CD4-positive, CD25-positive, alpha-beta regulatory T cell (primary cell): Measurements from ENCODE around the gene FCHO1. TPM values are rescaled to one million over a fixed set of nuclear protein-coding genes. Genes with fewer than 3 reads are reported as not detected.

Experiments used
- ATAC-seq, 2 donors: fragments of 150-1000 bp; cut with Tn5 transposase; one replicate each; pipeline ENCODE4 v1.10.0; 2021; ENCODE audit warnings: low read depth in 2 of 2, moderate number of reproducible peaks in 2 of 2, moderate library complexity in 1 of 2
- DNase-seq, 3 donors: peaks; one replicate each; pipeline versions ENCODE4 v3.0.0 to v3.0.0-alpha.2; 2012 to 2022; ENCODE audit warnings: mixed read lengths in 1 of 3
- H3K27ac ChIP-seq: one replicate; pipeline ENCODE4 v1.7.0; 2013; ENCODE audit warnings: mild to moderate bottlenecking, low read length; ENCODE audit not compliant: insufficient read depth, poor library complexity, severe bottlenecking
- H3K27me3 ChIP-seq: one replicate; pipeline ENCODE4 v1.7.0; 2013; ENCODE audit warnings: low read length; ENCODE audit not compliant: control insufficient read depth, insufficient read depth
- H3K36me3 ChIP-seq: one replicate; pipeline ENCODE4 v1.7.0; 2013; ENCODE audit warnings: mild to moderate bottlenecking, low read length, moderate library complexity; ENCODE audit not compliant: control insufficient read depth, insufficient read depth
- H3K4me1 ChIP-seq: 2 replicates; pipeline ENCODE4 v1.7.0; 2013; ENCODE audit warnings: mild to moderate bottlenecking, low read length; ENCODE audit not compliant: insufficient read depth, control insufficient read depth, poor library complexity, severe bottlenecking
- H3K4me3 ChIP-seq: one replicate; pipeline ENCODE4 v1.7.0; 2013; ENCODE audit warnings: low read depth, mild to moderate bottlenecking, low read length, moderate library complexity
- H3K9me3 ChIP-seq, 2 experiments: 1 replicate in 1 of 2; 2 replicates in 1 of 2; pipeline ENCODE4 v1.7.0; 2013; ENCODE audit warnings: low read length in 2 of 2, mild to moderate bottlenecking in 1 of 2, moderate library complexity in 1 of 2; ENCODE audit not compliant: control insufficient read depth in 2 of 2
- H3K27ac Mint-ChIP-seq, 3 donors: one replicate each; pipeline ENCODE4 v1.8.0; 2020 to 2022; ENCODE audit warnings: mild to moderate bottlenecking in 3 of 3, mixed read lengths in 3 of 3, moderate library complexity in 2 of 3
- H3K27me3 Mint-ChIP-seq: one replicate; pipeline ENCODE4 v1.8.0; 2022; ENCODE audit warnings: mild to moderate bottlenecking, mixed read lengths
- H3K36me3 Mint-ChIP-seq: one replicate; pipeline ENCODE4 v1.8.0; 2020; ENCODE audit warnings: mixed read lengths
- H3K4me1 Mint-ChIP-seq, 4 donors: one replicate each; pipeline ENCODE4 v1.8.0; 2020 to 2022; ENCODE audit warnings: mixed read lengths in 4 of 4, mild to moderate bottlenecking in 1 of 4
- H3K4me3 Mint-ChIP-seq, 4 donors: one replicate each; pipeline ENCODE4 v1.8.0; 2020 to 2022; ENCODE audit warnings: mild to moderate bottlenecking in 4 of 4, mixed read lengths in 4 of 4, moderate library complexity in 3 of 4
- H3K9me3 Mint-ChIP-seq, 7 donors: one replicate each; pipeline ENCODE4 v1.8.0; 2020 to 2022; ENCODE audit warnings: mixed read lengths in 7 of 7, mild to moderate bottlenecking in 3 of 7, moderate library complexity in 2 of 7
- polyA plus RNA-seq, 4 donors: library from polyadenylated mRNA; unstranded; fragments of 300-500 nt; fragmentation: Illumina TruSeq; gene quantifications; one replicate each; pipeline ENCODE4 v1.2.3, GENCODE V29; 2021
- total RNA-seq: library from RNA; stranded (reverse); gene quantifications from one replicate; pipeline ENCODE4 v1.2.3, GENCODE V29; 2022

FCHO1 gene
- total RNA-seq: 71.9 TPM
- 10 to 100 TPM in 3 of 4 donors, 1 to 10 TPM in 1; 8.3 to 16.6 (median 13.7) TPM for polyA plus RNA-seq

DNA sequence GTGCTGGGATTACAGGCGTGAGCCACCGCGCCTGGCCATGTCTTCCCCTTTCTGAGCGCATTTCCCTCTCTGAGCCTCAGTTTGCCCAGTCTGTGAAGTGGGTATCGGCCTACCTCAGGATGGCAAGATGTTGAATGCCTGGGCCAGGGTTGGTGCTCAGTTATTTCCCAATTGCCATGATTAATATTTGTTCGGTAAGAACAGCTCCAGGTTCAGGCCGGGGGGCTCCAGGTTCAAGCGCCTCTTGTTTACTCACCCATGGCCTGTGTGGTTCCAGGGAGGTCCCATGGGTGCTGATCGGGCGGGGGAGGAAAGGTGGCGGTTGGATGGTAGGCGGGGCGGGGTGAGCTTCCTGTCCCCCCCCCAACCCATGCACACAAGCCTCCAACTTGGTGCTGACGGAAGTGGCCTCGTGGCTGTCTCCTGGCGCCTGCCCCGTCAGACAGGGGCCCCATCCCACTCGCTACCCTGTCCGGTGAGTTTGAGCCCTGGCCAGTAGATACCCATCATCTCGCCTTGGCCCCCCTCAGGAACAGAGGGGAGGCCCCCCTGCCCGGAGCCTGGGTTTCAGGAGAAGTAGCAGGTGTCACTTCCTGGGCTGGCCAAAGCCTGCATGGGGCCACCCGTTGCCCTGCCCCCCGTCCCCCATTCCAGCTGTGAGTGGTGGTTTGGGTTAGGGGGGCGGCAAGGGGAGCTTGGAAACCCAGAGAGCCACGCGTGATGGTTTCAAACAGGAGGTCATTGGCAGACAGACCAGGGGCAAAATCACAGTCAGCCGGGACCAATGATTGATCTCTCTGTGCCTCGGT, at the start of gene FCHO1:
TSS of gene FCHO1 (plus strand) at position 375 of the 809 bp plus-strand sequence. CDS start 3,688 bp downstream, outside the sequence.
- Mint-ChIP-seq H3K4me1 (peaks cover 0 to 83% (median 43%) of the 10 kb centered on the region in 4 donors), H3K36me3 (peaks cover 20% of the 10 kb centered on the region)

GRCh38 chr19:17703824-17704463, 47.3 kb upstream of the FCHO1 start:
- H3K27ac Mint-ChIP-seq: no peak overlapping the region
- H3K4me3 Mint-ChIP-seq: peak overlapping the region in 1 of 4 donors; percentile 28
- no peaks in the 10 kb centered on the region for H3K36me3 Mint-ChIP-seq
- H3K27me3 Mint-ChIP-seq: peaks cover 6% of the 10 kb centered on the region
- peaks cover 0 to 3% (median under 1%) of the 10 kb centered on the region in 4 donors for H3K4me1 Mint-ChIP-seq
- DNase-seq (peak; percentile 54 to 64 (median 55)), ATAC-seq (peak; percentile 84 to 86)
- H3K4me3 ChIP-seq: no peak overlapping the region
- peaks cover 0 to 2% (median 0%) of the 10 kb centered on the region in 7 donors for H3K9me3 Mint-ChIP-seq
- H3K4me1 ChIP-seq: no peaks in the 10 kb centered on the region
- H3K27me3 ChIP-seq: no peaks in the 10 kb centered on the region
- H3K9me3 ChIP-seq: no peaks in the 10 kb centered on the region
- H3K27ac ChIP-seq: no peak overlapping the region
- H3K36me3 ChIP-seq: no peaks in the 10 kb centered on the region

More for the DNA sequence above, at the start of gene FCHO1:
- peaks cover 17% of the 10 kb centered on the region for H3K36me3 ChIP-seq
- ATAC-seq (peak; percentile 76), DNase-seq (peak; percentile 79 to 95 (median 85))
- Mint-ChIP-seq H3K4me3 (peak within 1 kb of the TSS; percentile 92 to 94 (median 94)), H3K27ac (peak within 1 kb of the TSS; percentile 95 to 97 (median 96)), H3K9me3 (peaks cover 0 to 1% (median 0%) of the 10 kb centered on the region in 7 donors), H3K27me3 (no peaks in the 10 kb centered on the region)
- H3K27ac ChIP-seq: peak within 1 kb of the TSS; percentile 85
- peak within 1 kb of the TSS; percentile 88 for H3K4me3 ChIP-seq
- peaks cover 78% of the 10 kb centered on the region for H3K4me1 ChIP-seq
- no peaks in the 10 kb centered on the region for H3K9me3 ChIP-seq
- no peaks in the 10 kb centered on the region for H3K27me3 ChIP-seq

DNA sequence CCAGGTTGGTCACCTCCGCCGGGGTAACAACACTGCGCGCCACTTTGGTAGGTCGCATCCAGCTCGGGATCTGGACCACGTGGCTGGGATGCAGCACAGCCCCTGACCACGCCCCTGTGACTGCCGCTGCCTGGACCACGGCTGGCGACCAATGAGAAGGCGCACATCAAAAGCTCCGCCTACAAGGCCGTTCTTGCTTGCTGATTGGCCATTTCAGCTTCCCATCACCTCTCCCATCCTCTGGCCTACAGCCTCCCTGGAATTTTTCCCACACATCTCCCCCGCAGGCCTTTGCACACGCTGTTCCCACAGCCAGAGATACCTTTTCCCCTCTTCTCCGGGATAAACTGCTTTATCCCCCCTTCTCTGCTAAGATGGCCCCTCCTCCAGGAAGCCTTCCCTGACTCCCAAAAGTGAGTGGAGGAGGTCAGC, 44.5 kb upstream of the FCHO1 start:
- no peaks in the 10 kb centered on the region for H3K4me1 ChIP-seq
- no peak overlapping the region for H3K27ac ChIP-seq
- H3K27ac Mint-ChIP-seq: peak overlapping the region in 1 of 3 donors; percentile 65
- H3K36me3 ChIP-seq: no peaks in the 10 kb centered on the region
- no peak overlapping the region for H3K4me3 Mint-ChIP-seq
- no peak for DNase-seq
- no peaks in the 10 kb centered on the region for H3K36me3 Mint-ChIP-seq
- H3K4me1 Mint-ChIP-seq: peaks cover 0 to 3% (median under 1%) of the 10 kb centered on the region in 4 donors
- no peaks in the 10 kb centered on the region for H3K9me3 ChIP-seq
- H3K4me3 ChIP-seq: no peak overlapping the region
- peaks cover 12% of the 10 kb centered on the region for H3K27me3 Mint-ChIP-seq
- no peaks in the 10 kb centered on the region for H3K9me3 Mint-ChIP-seq
- no peaks in the 10 kb centered on the region for H3K27me3 ChIP-seq
- ATAC-seq: no peak

DNA sequence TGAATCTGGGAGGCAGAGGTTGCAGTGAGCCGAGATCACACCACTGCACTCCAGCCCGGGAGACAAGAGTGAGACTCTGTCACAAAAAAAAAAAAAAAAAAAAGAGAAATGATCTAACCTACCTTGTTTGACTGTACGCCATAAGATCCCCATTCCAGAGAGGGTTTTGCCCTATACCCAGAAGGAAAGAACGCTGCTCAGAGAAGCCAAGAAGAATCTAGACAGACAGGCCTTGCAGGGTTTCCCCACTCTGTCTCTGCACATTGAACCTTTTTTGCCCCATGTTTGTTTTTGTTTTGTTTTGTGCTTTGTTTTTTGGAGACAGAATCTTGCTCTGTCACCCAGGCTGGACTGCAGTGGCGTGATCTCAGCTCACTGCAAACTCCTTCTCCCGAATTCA, 39.4 kb upstream of the FCHO1 start:
- Mint-ChIP-seq H3K36me3 (no peaks in the 10 kb centered on the region), H3K4me3 (no peak overlapping the region), H3K9me3 (no peaks in the 10 kb centered on the region), H3K27ac (no peak overlapping the region), H3K4me1 (peaks cover 0 to 2% (median 0%) of the 10 kb centered on the region in 4 donors), H3K27me3 (peaks cover 19% of the 10 kb centered on the region)
- Histone ChIP-seq H3K36me3 (no peaks in the 10 kb centered on the region), H3K4me1 (no peaks in the 10 kb centered on the region), H3K9me3 (no peaks in the 10 kb centered on the region), H3K27me3 (no peaks in the 10 kb centered on the region), H3K27ac (no peak overlapping the region), H3K4me3 (no peak overlapping the region)
- ATAC-seq (no peak), DNase-seq (no peak)

DNA sequence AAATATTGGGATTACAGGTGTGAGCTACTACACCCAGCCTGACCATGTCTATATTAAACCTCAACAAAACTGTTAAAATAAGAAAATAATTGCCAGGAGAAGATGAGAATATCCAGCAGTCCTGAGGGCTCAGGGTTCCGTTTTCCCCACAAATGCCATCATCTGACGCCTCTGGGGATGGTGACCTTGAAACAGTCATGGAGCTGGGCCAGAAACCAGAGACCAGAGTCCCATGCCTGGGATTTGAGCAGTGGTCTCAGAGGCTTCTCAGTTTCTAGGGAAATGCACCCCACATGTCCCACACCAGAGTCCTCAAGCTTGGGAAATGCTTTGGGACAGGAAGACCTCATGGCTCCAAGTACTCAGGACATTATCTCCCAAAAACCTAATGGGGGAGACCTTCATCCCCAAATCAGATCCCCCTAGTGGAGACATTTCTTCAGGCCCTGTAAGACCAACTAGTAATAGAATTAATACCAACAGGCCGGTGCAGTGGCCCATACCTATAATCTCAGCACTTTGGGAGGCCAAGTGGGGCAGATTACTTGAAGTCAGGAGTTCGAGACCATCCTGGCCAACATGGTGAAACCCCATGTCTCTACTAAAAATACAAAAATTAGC, 34.9 kb upstream of the FCHO1 start:
- peaks cover 11% of the 10 kb centered on the region for H3K27me3 Mint-ChIP-seq
- no peaks in the 10 kb centered on the region for H3K36me3 ChIP-seq
- H3K9me3 Mint-ChIP-seq: no peaks in the 10 kb centered on the region
- no peaks in the 10 kb centered on the region for H3K9me3 ChIP-seq
- DNase-seq (no peak), ATAC-seq (no peak)
- peak overlapping the region in 2 of 4 donors; percentile 69 to 77 for H3K4me3 Mint-ChIP-seq
- no peaks in the 10 kb centered on the region for H3K27me3 ChIP-seq
- no peak overlapping the region for H3K27ac Mint-ChIP-seq
- H3K4me3 ChIP-seq: no peak overlapping the region
- peaks cover 1% of the 10 kb centered on the region for H3K36me3 Mint-ChIP-seq
- peaks cover 0 to 27% (median 19%) of the 10 kb centered on the region in 4 donors for H3K4me1 Mint-ChIP-seq
- H3K27ac ChIP-seq: no peak overlapping the region
- peaks cover 24% of the 10 kb centered on the region for H3K4me1 ChIP-seq

DNA sequence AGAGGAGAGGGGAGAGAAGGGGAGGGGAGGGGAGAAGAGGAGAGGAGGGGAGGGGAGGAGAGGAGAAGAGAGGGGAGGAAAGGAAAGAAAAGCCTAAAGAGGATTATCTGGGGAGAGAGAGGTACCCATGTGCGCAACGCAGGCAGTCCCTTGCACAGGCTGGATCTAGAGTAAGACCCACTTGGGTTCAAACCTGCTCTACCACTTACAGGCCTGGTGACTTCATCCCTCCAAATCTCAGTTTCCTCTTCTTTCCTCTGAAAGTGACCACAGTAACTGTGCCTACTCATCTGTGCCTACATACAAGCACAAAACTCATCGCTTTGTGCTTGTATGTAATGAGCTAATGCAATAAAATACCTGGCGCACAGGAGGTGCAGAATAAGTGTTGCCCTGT, 32.7 kb upstream of the FCHO1 start:
- ATAC-seq (no peak), DNase-seq (no peak)
- peak overlapping the region; percentile 87 to 93 (median 92) for H3K4me3 Mint-ChIP-seq
- H3K27ac Mint-ChIP-seq: peak overlapping the region in 2 of 3 donors; percentile 71 to 90
- Histone ChIP-seq H3K4me3 (peak overlapping the region; percentile 44), H3K9me3 (no peaks in the 10 kb centered on the region), H3K36me3 (no peaks in the 10 kb centered on the region), H3K27ac (no peak overlapping the region), H3K27me3 (no peaks in the 10 kb centered on the region), H3K4me1 (peaks cover 31% of the 10 kb centered on the region)
- H3K27me3 Mint-ChIP-seq: no peaks in the 10 kb centered on the region
- H3K9me3 Mint-ChIP-seq: no peaks in the 10 kb centered on the region
- peaks cover 4% of the 10 kb centered on the region for H3K36me3 Mint-ChIP-seq
- peaks cover 0 to 40% (median 23%) of the 10 kb centered on the region in 4 donors for H3K4me1 Mint-ChIP-seq

DNA sequence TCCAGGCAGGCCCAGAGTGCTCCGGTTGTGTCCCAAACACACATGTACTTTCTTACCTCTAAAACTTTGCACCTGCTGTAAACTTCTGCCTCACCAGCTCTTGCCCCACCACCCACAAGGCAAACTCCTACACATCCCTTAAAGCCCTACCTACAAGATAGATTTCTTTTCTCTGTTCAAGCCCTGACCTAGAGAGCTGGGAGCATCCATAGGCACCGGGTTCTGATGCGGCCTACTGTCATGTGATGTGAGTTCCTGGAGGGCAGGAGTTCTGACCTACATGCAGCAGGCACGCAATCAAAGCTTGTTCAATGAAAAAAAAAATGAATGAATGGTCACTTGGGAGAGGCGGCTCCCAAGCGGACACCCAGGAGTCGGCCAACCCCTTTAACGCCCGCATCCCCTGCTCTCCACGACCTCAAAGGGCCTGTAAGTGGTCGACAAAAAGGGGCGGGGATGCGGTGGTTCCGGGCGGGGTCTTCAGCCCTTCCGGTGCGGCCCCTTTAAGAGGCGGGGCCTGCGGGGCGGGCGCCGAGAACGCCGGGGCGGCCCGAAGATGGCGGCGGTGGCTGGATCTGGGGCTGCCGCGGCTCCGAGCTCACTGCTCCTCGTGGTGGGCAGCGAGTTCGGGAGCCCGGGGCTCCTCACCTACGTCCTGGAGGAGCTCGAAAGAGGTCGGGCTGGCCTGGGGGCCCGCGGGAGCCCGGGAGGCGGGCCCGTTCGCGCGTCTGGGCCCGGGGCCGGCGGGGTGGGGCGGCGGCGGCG, 32.1 kb upstream of the FCHO1 start, which contains the start of gene MAP1S:
TSS of gene MAP1S (plus strand) at position 534 of the 765 bp plus-strand sequence. CDS start at position 557, 23 bp downstream.
- Mint-ChIP-seq H3K9me3 (no peaks in the 10 kb centered on the region), H3K27ac (peak within 1 kb of the TSS; percentile 48 to 93 (median 91)), H3K27me3 (no peaks in the 10 kb centered on the region), H3K4me1 (peaks cover 0 to 44% (median 25%) of the 10 kb centered on the region in 4 donors), H3K36me3 (peaks cover 7% of the 10 kb centered on the region), H3K4me3 (peak within 1 kb of the TSS; percentile 90 to 97 (median 92))
- ATAC-seq (peak; percentile 69 to 79), DNase-seq (peak; percentile 51 to 71 (median 64))
- Histone ChIP-seq H3K9me3 (no peaks in the 10 kb centered on the region), H3K4me1 (peaks cover 31% of the 10 kb centered on the region), H3K27ac (peak within 1 kb of the TSS; percentile 57), H3K4me3 (peak within 1 kb of the TSS; percentile 80), H3K36me3 (peaks cover 5% of the 10 kb centered on the region), H3K27me3 (no peaks in the 10 kb centered on the region)
